GM23338 (cell line): ENCODE results near the gene LRRC52. TPM values are rescaled to one million over a fixed set of nuclear protein-coding genes. Genes with fewer than 3 reads are reported as not detected.

Experiments
- ATAC-seq: fragments of 200-7000 bp; cut with Tn5 transposase; 3 replicates; pipeline ENCODE4 v1.9.1; 2020
- DNase-seq: peaks from one replicate; pipeline ENCODE4 v3.0.0-alpha.2; 2015; ENCODE audit warnings: low spot score
- H2AFZ ChIP-seq: fragments of 200-600 bp; sonication (generic); 2 replicates; pipeline ENCODE4 v1.8.0; 2016; ENCODE audit warnings: antibody characterized with exemption, mild to moderate bottlenecking, moderate library complexity
- H3F3A ChIP-seq: fragments of 200-600 bp; sonication (generic); replicated peaks from 2 replicates; pipeline ENCODE4 v1.8.0; 2017; ENCODE audit warnings: antibody characterized with exemption, mixed run types, low read depth
- H3K27ac ChIP-seq: fragments of 200-600 bp; sonication (generic); 2 replicates; pipeline ENCODE4 v1.6.1; 2016; ENCODE audit warnings: low read depth
- H3K27me3 ChIP-seq: fragments of 200-600 bp; sonication (generic); 2 replicates; pipeline ENCODE4 v1.8.0; 2016; ENCODE audit warnings: mild to moderate bottlenecking, mixed run types, moderate library complexity; ENCODE audit not compliant: insufficient read depth
- H3K36me3 ChIP-seq: fragments of 200-600 bp; sonication (generic); 2 replicates; pipeline ENCODE4 v1.8.0; 2016; ENCODE audit warnings: mild to moderate bottlenecking; ENCODE audit not compliant: insufficient read depth
- H3K4me1 ChIP-seq: fragments of 200-600 bp; sonication (generic); 2 replicates; pipeline ENCODE4 v1.8.0; 2016; ENCODE audit warnings: mild to moderate bottlenecking, moderate library complexity; ENCODE audit not compliant: insufficient read depth
- H3K4me2 ChIP-seq: fragments of 200-600 bp; sonication (generic); 2 replicates; pipeline ENCODE4 v1.7.1; 2017; ENCODE audit warnings: mixed run types
- H3K4me3 ChIP-seq: fragments of 200-600 bp; sonication (generic); 2 replicates; pipeline ENCODE4 v1.6.1; 2016; ENCODE audit warnings: mixed run types
- H3K79me2 ChIP-seq: fragments of 200-600 bp; sonication (generic); replicated peaks from 2 replicates; pipeline ENCODE4 v1.8.0; 2017; ENCODE audit warnings: mild to moderate bottlenecking; ENCODE audit not compliant: insufficient read depth
- H3K9me2 ChIP-seq: fragments of 200-600 bp; sonication (generic); 2 replicates; pipeline ENCODE4 v1.8.0; 2017; ENCODE audit not compliant: insufficient read depth
- H4K20me1 ChIP-seq: fragments of 200-600 bp; sonication (generic); replicated peaks from 2 replicates; pipeline ENCODE4 v1.8.0; 2017; ENCODE audit warnings: mild to moderate bottlenecking; ENCODE audit not compliant: insufficient read depth
- H3K27ac Mint-ChIP-seq: 2 replicates; pipeline ENCODE4 v1.8.0; 2020; ENCODE audit warnings: inconsistent platforms, mild to moderate bottlenecking, moderate library complexity, mixed read lengths
- H3K27me3 Mint-ChIP-seq: 3 replicates; pipeline ENCODE4 v1.8.0; 2022; ENCODE audit warnings: low read depth, mild to moderate bottlenecking, moderate library complexity, mixed read lengths, inconsistent platforms; ENCODE audit not compliant: insufficient read depth, poor library complexity
- H3K36me3 Mint-ChIP-seq: 3 replicates; pipeline ENCODE4 v1.8.0; 2021; ENCODE audit warnings: low read depth, mild to moderate bottlenecking, inconsistent platforms, moderate library complexity, mixed read lengths
- H3K4me1 Mint-ChIP-seq: 3 replicates; pipeline ENCODE4 v1.8.0; 2020; ENCODE audit warnings: mild to moderate bottlenecking, inconsistent platforms, mixed read lengths
- H3K4me3 Mint-ChIP-seq: 3 replicates; pipeline ENCODE4 v1.8.0; 2021; ENCODE audit warnings: moderate library complexity, mild to moderate bottlenecking, inconsistent platforms, mixed read lengths
- H3K9me3 Mint-ChIP-seq: 3 replicates; pipeline ENCODE4 v1.8.0; 2020; ENCODE audit warnings: moderate library complexity, mild to moderate bottlenecking, inconsistent platforms, mixed read lengths
- CREB1 ChIP-seq: fragments of 250-450 bp; sonication (Bioruptor Pico); IDR thresholded peaks from 2 replicates; pipeline ENCODE4 v1.5.0; 2020; ENCODE audit warnings: low read depth, mild to moderate bottlenecking, moderate library complexity
- CTCF ChIP-seq, 2 experiments: fragments of 200-600 bp in 1 of 2; sonication (generic) in 1 of 2; conservative IDR thresholded peaks; 2 replicates each; pipeline versions ENCODE4 v1.5.1 to v1.6.1; 2016 to 2017; ENCODE audit warnings: antibody characterized with exemption in 2 of 2, low read depth in 2 of 2, mild to moderate bottlenecking in 2 of 2, moderate library complexity in 1 of 2
- ETS1 ChIP-seq: IDR thresholded peaks from 2 replicates; pipeline ENCODE4 v1.6.1; 2016; ENCODE audit warnings: antibody characterized with exemption
- JUNB ChIP-seq: IDR thresholded peaks from one replicate; pipeline ENCODE4 v1.6.1; 2016; ENCODE audit warnings: antibody characterized with exemption; ENCODE audit not compliant: unreplicated experiment
- POLR2AphosphoS5 ChIP-seq: IDR thresholded peaks from 2 replicates; pipeline ENCODE4 v1.6.1; 2016; ENCODE audit warnings: antibody characterized with exemption, low read depth
- REST ChIP-seq: IDR thresholded peaks from one replicate; pipeline ENCODE4 v1.6.1; 2018; ENCODE audit warnings: antibody characterized with exemption; ENCODE audit not compliant: unreplicated experiment
- STAT1 ChIP-seq: IDR thresholded peaks from one replicate; pipeline ENCODE4 v1.6.1; 2016; ENCODE audit warnings: antibody characterized with exemption; ENCODE audit not compliant: unreplicated experiment
- ZNF114 ChIP-seq: fragments of 250-450 bp; sonication (Bioruptor Pico); IDR thresholded peaks from 2 replicates; pipeline ENCODE4 v1.5.0; 2020; ENCODE audit warnings: mild to moderate bottlenecking, moderate library complexity
- ZNF462 ChIP-seq: fragments of 250-450 bp; sonication (Bioruptor Pico); IDR thresholded peaks from 2 replicates; pipeline ENCODE4 v1.5.0; 2020; ENCODE audit warnings: mild to moderate bottlenecking, moderate library complexity
- polyA plus RNA-seq: library from polyadenylated mRNA; unstranded; fragments of >200 nt; fragmentation: Nextera tagmentation; extraction: Ambion mirVana; gene quantifications from 2 replicates; pipeline ENCODE4 v1.2.1, GENCODE V29; 2016
- total RNA-seq: library from RNA; depleted of rRNA; stranded (reverse); fragments of >200 nt; shearing (Covaris generic); gene quantifications from 2 replicates; pipeline ENCODE4 v1.2.3, GENCODE V29; 2014

LRRC52 gene
- total and polyA plus RNA-seq, 2 experiments from 2014 or later, result not detected

- no peaks in the 10 kb centered on the region; the same call in 1 of the 3 replicates for H3K36me3 Mint-ChIP-seq
- H3K27me3 Mint-ChIP-seq, result peaks cover 2% of the 10 kb centered on the region
- Histone ChIP-seq H2AFZ (no peak overlapping the region), H3K79me2 (no peaks in the 10 kb centered on the region), H3F3A (no peaks in the 10 kb centered on the region), H3K4me3 (no peak overlapping the region), H3K36me3 (no peaks in the 10 kb centered on the region), H3K9me2 (no peaks in the 10 kb centered on the region), H3K4me1 (peaks cover 18% of the 10 kb centered on the region), H3K27me3 (no peaks in the 10 kb centered on the region), H3K4me2 (no peak overlapping the region), H4K20me1 (no peaks in the 10 kb centered on the region), H3K27ac (no peak overlapping the region)
- H3K4me3 Mint-ChIP-seq, result no peak overlapping the region
- ATAC-seq (no peak), DNase-seq (no peak)
- H3K4me1 Mint-ChIP-seq, result peaks cover 18% of the 10 kb centered on the region
- peaks cover 13% of the 10 kb centered on the region; the same call in 2 of the 3 replicates for H3K9me3 Mint-ChIP-seq
- no peak overlapping the region for H3K27ac Mint-ChIP-seq
- TF ChIP-seq JUNB (no peak), CTCF (conservative IDR thresholded peaks at IDR 0.05; ENCODE audit: low read depth in 2 of 2) (no peak), ETS1 (no peak), POLR2AphosphoS5 (no peak), ZNF114 (CRISPR knock-in tag) (no peak), REST (no peak), STAT1 (no peak), ZNF462 (CRISPR knock-in tag) (no peak), CREB1 (no peak)
Measured at GRCh38 chr1:165612062-165612461, 68.3 kb downstream of the LRRC52 start.
